ENCODE results near the gene ARMC8. TPM values are rescaled to one million over a fixed set of nuclear protein-coding genes. Genes with fewer than 3 reads are reported as not detected.
A peak's percentile ranks its signal among the peaks of the same experiment; 100 is the strongest.
"Not testable (repeated sequence)": the region's sequence is repeated elsewhere in the genome, so short reads cannot be mapped to it uniquely, and the experiment has no call there.

Gene ARMC8
- total RNA-seq (10 to 100 TPM; 53.4 to 57.2 TPM), polyA plus RNA-seq (ENCODE audit: insufficient read depth, low read depth, low replicate concordance) (39.5 TPM)
- long read RNA-seq, donor 1, partial matches to known transcripts = 0 of 6 reads
- long read RNA-seq, donor 1, other reads (novel, unspliced or antisense) = 0 of 6 reads
- long read RNA-seq, donor 2, full-length matches to known transcripts = 3 of 3 reads
- long read RNA-seq, donor 2, partial matches to known transcripts = 0 of 3 reads
- long read RNA-seq, donor 2, other reads (novel, unspliced or antisense) = 0 of 3 reads

DNA sequence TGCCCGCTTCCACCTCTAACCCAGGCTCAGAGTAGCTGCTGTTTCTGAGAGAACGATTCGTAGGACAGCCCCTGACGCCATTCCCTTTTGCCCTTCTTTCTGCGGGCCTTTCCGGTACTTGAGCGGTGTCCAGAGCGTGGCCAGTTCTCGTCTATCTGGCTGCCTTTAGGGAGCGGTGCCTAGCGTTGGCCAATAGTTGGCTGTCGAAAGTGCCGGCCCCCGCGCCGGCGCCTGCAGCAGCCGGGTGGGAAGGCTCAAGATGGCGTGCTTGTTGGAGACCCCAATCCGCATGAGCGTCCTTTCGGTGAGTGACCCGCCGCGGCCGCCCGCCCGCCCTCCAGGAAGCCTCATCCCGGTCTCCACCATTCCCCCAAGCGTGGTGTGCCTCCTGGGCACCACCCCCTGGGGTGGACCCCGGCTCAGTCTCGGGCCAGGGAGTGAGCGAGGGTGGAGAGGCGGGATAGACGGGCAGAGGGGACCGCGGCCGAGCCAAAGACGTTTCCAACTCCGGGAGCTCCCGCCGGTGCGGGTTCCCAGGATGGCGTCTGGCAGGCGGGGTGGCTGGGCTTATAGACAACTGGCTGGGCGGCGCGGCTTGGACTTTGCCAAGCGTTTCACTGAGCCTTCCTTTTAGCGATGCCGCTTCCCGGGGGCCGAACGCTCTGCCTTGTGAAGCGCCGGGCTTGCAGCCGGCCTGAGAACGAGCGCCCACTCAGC lies at the start of gene ARMC8:
Gene ARMC8, plus strand, starts transcription at position 6 of the 717 bp plus-strand sequence. Its CDS starts 254 bp downstream, at position 260.
- intact Hi-C loops (cut with DNase I; ENCODE audit: low total_unique reads) = no loop called here
- Histone ChIP-seq H3K27ac (peak within 1 kb of the TSS; percentile 92 to 95), H3K27me3 (no peaks in the 10 kb centered on the region), H3K4me1 (peaks cover 4% of the 10 kb centered on the region), H3K9me3 (no peaks in the 10 kb centered on the region), H3K4me3 (peak within 1 kb of the TSS; percentile 81 to 91), H3K36me3 (ENCODE audit: low read depth, missing control alignments) (no peaks in the 10 kb centered on the region)
- DNase-seq = peak; percentile 61
- 0% methylated on average over 25 to 57 of the region's 59 CpGs for WGBS, 2 donors
- TF ChIP-seq CTCF (IDR thresholded peaks at IDR 0.05) = no peak

DNA sequence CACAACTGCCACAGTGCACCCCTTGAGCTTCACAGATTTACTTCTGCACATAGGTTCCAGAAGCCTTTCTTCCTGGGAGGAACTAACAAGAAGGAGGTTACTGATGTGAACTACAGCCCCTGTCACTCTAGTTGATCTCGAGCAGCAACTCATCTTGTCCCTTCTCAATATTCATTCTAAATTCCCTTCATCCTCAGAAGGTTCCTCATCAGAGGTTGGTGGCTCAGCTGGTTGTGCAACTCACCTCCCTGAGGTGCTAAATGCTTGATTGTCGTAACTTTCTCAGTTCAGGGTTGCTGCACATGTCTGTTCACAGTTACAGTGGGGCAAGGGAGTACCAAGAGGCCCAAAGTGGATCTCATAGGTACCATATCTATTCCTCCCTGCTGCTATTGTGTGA lies 49.2 kb upstream of the ARMC8 start:
- intact Hi-C loops (cut with DNase I; ENCODE audit: low total_unique reads) = no loop called here
- 79 to 82% methylated on average over 2 of the region's 2 CpGs for WGBS, 2 donors
- Histone ChIP-seq H3K4me1 (no peaks in the 10 kb centered on the region), H3K9me3 (no peaks in the 10 kb centered on the region), H3K4me3 (no peak overlapping the region), H3K36me3 (ENCODE audit: low read depth, missing control alignments) (no peaks in the 10 kb centered on the region), H3K27me3 (no peaks in the 10 kb centered on the region), H3K27ac (no peak overlapping the region)
- DNase-seq = no peak
- TF ChIP-seq CTCF (IDR thresholded peaks at IDR 0.05) (no peak), POLR2A (IDR thresholded peaks at IDR 0.05) (no peak)

DNA sequence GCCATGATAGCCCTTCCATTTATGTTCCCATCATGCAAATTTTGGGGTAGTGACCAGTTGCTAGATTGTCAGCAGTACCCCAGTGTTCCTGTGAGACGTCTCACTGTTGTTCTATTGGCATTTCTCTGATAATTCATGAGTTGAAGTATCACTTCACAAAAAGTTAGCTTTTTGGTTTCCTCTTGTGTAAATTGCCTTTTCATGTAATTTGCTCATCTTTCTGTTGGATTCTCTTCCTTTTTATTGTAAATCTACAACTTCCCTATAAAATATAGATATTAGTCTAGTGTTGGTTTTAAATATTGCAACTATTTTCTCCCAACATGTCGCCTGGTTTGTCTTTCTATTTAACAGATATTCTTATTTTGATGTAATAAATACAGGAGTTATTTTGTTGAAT lies 47.4 kb upstream of the ARMC8 start:
- intact Hi-C loops (cut with DNase I; ENCODE audit: low total_unique reads) = no loop called here
- Histone ChIP-seq H3K36me3 (ENCODE audit: low read depth, missing control alignments) (no peaks in the 10 kb centered on the region), H3K27ac (no peak overlapping the region), H3K9me3 (no peaks in the 10 kb centered on the region), H3K4me3 (no peak overlapping the region), H3K27me3 (no peaks in the 10 kb centered on the region), H3K4me1 (no peaks in the 10 kb centered on the region)
- TF ChIP-seq POLR2A (IDR thresholded peaks at IDR 0.05) (no peak), CTCF (IDR thresholded peaks at IDR 0.05) (no peak)
- WGBS, 2 donors = 42 to 89% methylated on average over 2 of the region's 2 CpGs
- DNase-seq = no peak

DNA sequence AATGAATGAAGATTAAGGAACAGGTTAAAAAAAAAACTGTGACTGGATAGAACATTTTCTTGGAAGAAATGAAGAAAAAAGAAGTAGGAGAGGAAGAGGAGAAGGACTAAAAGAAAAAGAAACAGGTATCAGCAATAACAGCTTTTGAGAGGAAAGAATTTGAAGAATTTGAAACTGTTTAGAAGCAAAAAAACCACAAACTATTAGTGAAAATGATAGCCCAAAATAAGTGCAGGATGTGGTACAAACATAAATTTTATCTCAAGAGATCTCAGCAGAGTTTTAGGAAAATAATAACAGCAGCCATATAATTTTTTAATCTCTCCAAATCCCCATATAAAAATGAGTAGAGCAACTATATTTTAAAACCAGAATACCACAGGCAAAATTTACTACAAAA lies 46.2 kb upstream of the ARMC8 start:
- Histone ChIP-seq H3K4me3 (no peak overlapping the region), H3K36me3 (ENCODE audit: low read depth, missing control alignments) (no peaks in the 10 kb centered on the region), H3K27ac (no peak overlapping the region), H3K4me1 (no peaks in the 10 kb centered on the region), H3K27me3 (no peaks in the 10 kb centered on the region), H3K9me3 (no peaks in the 10 kb centered on the region)
- no peak for DNase-seq
- intact Hi-C loops (cut with DNase I; ENCODE audit: low total_unique reads) = no loop called here
- TF ChIP-seq POLR2A (IDR thresholded peaks at IDR 0.05) (no peak), CTCF (IDR thresholded peaks at IDR 0.05) (no peak)

GRCh38 chr3:138142181-138142580 lies 44.9 kb upstream of the ARMC8 start:
- H3K36me3 ChIP-seq (ENCODE audit: low read depth, missing control alignments); H3K27me3 ChIP-seq; intact Hi-C loops (cut with DNase I; ENCODE audit: low total_unique reads); H3K4me1 ChIP-seq; H3K9me3 ChIP-seq; H3K4me3 ChIP-seq; H3K27ac ChIP-seq; DNase-seq: not testable (repeated sequence)
- 92 to 99% methylated on average over 3 of the region's 3 CpGs for WGBS, 2 donors
